NCI-H774 (cell line): Measurements from ENCODE around the gene CBX2.
A peak's percentile ranks its signal among the peaks of the same experiment; 100 is the strongest.
"Not testable (repeated sequence)": the region's sequence is repeated elsewhere in the genome, so short reads cannot be mapped to it uniquely, and the experiment has no call there.

Source experiments
- DNase-seq: peaks from one replicate; lab custom pipeline; 2025; lab: John Stamatoyannopoulos, UW

CBX2 gene

GRCh38 chr17:79742951-79743476, 34.9 kb upstream of the CBX2 start:
- DNase-seq = no peak

- DNase-seq = no peak
Measured at GRCh38 chr17:79743614-79744013, 34.3 kb upstream of the CBX2 start.

DNA sequence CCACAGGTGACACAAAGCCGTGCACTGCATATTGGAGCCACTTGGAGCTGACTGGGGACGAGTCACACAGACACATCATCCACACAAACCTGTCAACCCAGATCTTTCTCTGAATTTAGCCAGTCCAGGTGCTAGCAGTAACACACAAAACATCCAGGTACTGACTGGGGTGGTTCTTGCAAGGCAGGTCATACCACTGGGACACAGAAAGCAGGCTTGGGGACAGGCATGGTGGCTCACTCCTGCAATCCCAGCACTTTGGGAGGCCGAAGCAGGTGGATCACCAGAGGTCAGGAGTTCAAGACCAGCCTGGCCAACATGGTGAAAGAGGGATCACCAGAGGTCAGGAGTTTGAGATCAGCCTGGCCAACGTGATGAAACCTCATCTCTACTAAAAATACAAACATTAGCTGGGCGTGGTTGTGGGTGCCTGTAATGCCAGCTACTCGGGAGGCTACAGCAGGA, 32.3 kb upstream of the CBX2 start:
- DNase-seq = no peak

- DNase-seq = no peak
Measured at GRCh38 chr17:79746889-79747507, 30.9 kb upstream of the CBX2 start.

- no peak for DNase-seq
Measured at GRCh38 chr17:79747508-79748294, 30.2 kb upstream of the CBX2 start.

DNA sequence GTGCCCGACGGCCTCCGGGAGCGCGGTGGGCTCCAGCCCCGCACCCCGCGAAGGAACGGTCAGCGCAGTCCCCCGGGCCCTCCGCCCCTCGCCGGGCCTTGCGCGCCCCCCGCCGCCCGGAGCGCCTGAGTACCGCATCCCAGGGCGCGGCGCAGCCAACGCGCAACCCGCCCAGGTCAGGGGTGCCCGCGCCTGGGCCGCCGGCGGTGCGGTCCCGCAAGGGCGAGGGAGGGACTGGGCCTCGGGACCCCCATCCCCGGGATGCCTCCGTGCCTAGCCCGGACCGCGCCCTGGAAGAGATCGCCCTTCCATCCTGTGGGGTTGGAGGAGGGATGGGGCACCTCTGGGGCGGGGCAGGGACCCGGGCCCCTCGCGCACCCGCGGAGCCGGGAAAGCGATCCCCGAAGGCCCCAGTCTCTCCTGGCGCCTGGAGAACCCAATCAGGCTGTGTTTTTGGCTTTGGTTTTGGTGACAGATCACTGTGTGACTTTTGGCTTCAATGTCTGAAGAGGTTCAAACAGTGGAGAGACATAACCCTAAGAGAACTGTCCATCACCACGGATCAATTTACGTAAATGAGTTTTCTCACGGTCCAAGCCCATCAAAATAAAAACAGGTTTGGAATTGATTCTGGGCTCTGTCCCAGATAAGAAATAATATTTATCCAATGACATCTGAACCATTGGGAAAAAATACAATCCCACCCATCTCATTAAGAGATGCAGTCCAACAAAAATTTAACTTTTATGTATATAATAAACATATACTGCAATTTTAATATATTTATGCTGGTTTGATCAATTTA, 29.5 kb upstream of the CBX2 start:
- no peak for DNase-seq

GRCh38 chr17:79749156-79749815, 28.7 kb upstream of the CBX2 start:
- no peak for DNase-seq

GRCh38 chr17:79749958-79750357, 28.0 kb upstream of the CBX2 start:
- DNase-seq = no peak

DNA sequence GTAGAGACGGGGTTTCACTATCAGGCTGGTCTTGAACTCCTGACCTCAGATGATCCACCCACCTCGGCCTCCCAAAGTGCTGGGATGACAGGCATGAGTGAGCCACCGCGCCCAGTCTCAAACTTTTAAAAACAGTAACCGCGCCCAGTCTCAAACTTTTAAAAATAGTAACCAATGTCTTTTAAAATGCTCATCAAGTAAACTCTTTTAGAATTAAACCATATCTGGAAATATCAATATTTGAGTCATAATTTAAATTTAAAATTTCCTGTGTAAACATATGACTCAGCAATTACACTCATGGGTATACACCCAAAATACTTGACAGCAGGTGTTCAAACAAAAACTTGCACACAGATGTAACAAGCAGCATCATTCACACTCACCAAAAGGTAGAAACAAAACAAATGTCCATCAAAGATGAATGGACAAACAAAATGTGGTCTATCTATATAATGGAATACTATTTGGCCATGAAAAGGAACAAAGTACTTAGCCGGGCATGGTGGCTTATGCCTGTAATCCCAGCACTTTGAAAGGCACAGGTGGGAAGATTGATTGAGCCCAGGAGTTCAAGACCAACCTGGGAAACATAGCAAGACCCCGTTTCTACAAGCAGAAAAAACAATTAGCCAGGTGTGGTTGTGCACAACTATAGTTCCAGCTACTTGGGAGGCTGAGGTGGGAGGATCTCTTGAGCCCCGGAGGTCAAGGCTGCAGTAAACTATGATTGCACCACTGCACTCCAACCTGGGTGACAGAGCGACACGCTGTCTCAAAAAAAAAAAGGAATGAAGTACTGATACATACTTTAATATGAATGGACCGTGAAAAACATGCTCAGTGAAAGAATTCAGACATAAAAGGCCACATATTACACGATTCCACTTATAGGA, 27.1 kb upstream of the CBX2 start:
- DNase-seq = peak; percentile 53

DNA sequence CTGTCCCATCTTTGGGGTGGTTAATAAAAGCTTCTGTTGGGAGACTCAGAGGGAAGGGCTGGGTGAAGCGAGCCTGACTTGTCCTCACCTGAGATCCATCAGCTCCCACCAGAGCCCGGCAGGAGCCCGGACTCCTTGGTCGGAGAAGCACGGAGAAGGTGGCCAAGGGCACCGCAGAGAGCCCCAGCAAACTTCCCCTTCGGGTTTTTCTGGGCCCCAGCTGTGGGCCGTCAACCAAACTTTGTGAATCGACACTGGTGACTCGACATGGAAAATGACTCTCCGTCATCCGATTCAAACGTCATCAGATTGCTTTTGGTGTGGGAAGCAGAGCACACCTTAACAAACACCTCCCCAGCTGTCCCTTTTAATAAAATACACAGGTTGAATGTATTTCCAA, 25.8 kb upstream of the CBX2 start:
- DNase-seq = no peak

DNA sequence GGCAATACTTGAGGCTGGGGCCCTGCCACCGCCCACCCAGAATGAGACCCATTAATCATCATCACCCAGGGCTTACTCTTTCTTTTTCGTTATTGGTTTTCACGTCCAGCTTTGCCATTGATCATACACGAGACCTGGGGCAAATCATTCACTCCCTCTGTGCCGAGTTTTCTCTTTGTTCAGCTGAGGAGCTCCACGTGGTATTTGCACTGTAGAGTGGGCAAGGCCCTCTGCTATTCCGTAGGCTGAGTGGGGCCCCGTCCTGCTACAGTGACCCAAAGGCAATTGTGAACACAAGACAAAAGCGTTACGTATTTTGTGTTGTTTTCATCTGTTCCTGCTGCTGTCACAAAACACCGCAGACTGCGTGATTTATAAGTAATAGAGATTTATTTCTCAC, 23.6 kb upstream of the CBX2 start:
- DNase-seq = no peak

DNA sequence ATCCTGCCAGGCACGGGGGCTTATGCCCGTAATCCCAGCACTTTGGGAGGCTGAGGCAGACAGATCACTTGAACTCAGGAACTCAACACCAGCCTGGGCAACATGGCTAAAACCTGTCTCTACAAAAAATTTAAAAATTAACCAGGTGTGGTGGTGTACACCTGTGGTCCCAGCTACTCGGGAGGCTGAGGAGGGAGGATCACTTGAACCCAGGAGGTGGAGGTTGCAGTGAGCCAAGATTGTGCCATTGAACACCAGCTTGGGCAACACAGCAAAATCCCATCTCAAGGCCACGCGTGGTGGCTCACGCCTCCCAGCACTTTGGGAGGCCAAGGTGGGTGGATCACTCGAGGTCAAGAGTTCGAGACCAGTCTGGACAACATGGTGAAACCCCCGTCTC, 23.0 kb upstream of the CBX2 start:
- not testable (repeated sequence) for DNase-seq

- no peak for DNase-seq
Measured at GRCh38 chr17:79755591-79755990, 22.4 kb upstream of the CBX2 start.

DNA sequence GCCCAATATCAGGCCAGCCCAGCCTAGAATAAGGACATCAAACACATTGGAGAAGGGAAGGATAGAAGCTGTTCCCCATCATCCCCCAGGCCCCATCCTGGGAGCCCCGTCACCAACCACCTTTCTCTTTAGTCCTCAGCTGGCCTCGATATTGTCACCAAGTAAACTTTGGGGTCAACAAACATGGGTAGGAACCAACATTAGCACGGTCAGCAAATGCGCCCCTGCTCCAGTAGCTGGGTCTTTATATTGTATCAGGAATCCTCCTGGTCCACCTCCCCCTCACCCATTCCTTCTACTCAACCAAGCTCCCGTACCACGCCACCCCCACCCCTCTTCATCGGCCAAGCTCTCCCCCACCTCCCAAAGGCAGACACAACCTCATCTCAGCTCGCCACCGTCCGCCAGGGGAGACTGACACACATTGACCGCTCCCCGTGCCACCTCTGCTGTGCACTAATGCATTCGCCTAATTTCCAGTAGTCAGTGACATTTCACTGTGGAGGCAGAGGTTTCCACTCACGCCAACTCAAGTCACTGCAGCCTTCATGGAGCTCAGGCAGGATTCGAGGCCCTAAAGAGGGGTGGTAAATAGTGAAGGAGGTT, 20.7 kb upstream of the CBX2 start:
- no peak for DNase-seq

GRCh38 chr17:79758271-79758670, 19.7 kb upstream of the CBX2 start:
- no peak for DNase-seq

DNA sequence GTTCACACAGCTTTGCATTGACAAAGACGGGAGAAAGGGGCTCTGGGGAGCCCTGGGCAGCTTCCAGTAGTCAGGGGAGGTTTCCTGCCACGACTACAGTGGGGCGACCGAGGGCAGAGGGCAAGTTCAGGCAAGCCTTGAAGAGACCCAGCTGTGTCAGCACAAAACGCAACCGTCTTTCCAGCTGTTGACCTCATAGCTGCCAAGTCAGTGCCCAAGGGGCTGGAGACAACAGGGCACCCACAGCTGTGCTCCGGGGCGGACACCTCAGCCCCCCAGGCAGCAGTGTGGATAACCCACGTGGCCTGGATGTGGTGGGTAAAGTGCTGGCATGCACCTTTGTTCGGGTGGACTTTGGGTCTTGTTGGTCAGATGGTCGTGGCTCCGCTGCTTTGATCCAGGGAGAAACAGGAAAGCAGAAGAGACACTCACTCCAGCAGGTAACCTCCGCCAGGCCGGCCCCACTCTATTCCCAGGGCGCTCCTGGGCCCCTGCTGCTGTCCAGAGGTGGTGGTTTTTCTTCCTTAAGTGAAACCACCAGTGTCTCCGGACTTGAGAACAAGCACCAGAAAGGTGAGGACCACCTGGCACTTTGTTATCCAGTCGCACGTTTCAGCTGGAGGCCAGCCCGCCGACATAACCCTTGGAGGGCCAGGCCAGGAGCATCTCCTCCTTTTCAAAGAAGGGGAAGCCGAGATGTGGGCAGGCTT, 17.6 kb upstream of the CBX2 start:
- DNase-seq = no peak

DNA sequence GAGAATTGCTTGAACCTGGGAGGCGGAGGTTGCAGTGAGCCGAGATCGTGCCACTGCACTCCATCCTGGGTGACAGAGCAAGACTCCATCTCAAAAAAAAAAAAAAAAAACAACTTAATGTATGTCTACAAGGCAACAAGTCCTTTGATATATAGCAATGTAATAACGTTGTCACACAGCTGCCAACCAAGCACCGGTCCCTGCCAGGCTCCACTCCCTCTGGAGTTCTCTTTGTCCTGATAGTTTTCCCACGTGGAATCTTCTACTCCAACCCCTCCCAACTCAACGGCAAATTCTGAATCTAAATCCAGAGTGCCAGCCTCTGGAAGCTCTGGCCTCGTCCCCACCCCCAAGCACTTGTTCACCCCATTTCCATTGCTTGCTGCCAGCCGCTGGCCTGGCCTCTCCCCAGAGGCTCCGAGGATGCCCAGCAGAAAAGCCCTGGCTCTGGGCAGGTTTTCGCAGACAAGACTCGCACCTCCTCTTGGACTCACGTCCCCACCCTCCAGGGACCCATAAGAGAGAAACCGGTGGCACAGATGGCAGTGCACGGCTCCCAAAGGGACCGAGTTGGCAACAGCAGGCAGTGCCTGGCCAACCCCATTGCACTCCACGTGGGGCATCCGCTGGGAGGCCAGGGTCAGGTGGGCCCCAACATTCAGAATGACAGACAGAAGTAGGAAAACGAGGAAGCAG, 15.9 kb upstream of the CBX2 start:
- no peak for DNase-seq

GRCh38 chr17:79765708-79766107, 12.2 kb upstream of the CBX2 start:
- no peak for DNase-seq
